ENCODE results near the gene RALGDS.

RALGDS gene

DNA sequence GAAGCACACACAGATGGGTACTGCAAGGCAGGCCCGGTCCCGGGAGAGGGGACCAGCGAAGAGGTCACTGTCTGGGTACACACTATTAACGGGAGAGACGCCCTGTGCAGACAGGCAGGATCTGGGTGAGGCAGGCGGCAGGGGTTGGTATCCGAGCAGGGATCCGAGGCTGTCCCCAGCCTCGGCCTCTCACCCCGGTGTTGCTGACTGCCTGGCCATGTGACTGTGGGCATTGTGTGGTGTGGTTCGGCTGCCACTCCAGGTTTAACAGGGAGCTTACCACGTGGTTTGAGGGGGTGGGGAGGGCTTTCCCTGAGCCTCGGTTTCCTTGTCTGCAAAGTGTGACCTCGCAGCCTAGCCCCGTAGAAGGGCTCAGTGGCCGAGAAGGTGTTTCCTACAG is 11.1 kb upstream of the RALGDS start:
- Histone ChIP-seq H3K4me3 (replicated peaks; ENCODE audit: insufficient read depth, low read length) (no peak overlapping the region), H3K27ac (replicated peaks) (no peak overlapping the region), H3K27me3 (ENCODE audit: insufficient read depth, poor library complexity, severe bottlenecking) (no peaks in the 10 kb centered on the region)
- TF ChIP-seq GABPA (IDR thresholded peaks at IDR 0.05; ENCODE audit: low read depth) (no peak), SPI1 (IDR thresholded peaks at IDR 0.05; ENCODE audit: borderline replicate concordance, low read depth) (no peak), POLR2AphosphoS5 (IDR thresholded peaks at IDR 0.05; ENCODE audit: low read depth) (no peak)
- TF ChIP-seq, protein P1, sequence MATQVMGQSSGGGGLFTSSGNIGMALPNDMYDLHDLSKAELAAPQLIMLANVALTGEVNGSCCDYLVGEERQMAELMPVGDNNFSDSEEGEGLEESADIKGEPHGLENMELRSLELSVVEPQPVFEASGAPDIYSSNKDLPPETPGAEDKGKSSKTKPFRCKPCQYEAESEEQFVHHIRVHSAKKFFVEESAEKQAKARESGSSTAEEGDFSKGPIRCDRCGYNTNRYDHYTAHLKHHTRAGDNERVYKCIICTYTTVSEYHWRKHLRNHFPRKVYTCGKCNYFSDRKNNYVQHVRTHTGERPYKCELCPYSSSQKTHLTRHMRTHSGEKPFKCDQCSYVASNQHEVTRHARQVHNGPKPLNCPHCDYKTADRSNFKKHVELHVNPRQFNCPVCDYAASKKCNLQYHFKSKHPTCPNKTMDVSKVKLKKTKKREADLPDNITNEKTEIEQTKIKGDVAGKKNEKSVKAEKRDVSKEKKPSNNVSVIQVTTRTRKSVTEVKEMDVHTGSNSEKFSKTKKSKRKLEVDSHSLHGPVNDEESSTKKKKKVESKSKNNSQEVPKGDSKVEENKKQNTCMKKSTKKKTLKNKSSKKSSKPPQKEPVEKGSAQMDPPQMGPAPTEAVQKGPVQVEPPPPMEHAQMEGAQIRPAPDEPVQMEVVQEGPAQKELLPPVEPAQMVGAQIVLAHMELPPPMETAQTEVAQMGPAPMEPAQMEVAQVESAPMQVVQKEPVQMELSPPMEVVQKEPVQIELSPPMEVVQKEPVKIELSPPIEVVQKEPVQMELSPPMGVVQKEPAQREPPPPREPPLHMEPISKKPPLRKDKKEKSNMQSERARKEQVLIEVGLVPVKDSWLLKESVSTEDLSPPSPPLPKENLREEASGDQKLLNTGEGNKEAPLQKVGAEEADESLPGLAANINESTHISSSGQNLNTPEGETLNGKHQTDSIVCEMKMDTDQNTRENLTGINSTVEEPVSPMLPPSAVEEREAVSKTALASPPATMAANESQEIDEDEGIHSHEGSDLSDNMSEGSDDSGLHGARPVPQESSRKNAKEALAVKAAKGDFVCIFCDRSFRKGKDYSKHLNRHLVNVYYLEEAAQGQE (IDR thresholded peaks at IDR 0.05; ENCODE audit: insufficient replicate concordance, low read depth): no peak
- TF ChIP-seq, protein P2, sequence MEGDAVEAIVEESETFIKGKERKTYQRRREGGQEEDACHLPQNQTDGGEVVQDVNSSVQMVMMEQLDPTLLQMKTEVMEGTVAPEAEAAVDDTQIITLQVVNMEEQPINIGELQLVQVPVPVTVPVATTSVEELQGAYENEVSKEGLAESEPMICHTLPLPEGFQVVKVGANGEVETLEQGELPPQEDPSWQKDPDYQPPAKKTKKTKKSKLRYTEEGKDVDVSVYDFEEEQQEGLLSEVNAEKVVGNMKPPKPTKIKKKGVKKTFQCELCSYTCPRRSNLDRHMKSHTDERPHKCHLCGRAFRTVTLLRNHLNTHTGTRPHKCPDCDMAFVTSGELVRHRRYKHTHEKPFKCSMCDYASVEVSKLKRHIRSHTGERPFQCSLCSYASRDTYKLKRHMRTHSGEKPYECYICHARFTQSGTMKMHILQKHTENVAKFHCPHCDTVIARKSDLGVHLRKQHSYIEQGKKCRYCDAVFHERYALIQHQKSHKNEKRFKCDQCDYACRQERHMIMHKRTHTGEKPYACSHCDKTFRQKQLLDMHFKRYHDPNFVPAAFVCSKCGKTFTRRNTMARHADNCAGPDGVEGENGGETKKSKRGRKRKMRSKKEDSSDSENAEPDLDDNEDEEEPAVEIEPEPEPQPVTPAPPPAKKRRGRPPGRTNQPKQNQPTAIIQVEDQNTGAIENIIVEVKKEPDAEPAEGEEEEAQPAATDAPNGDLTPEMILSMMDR (IDR thresholded peaks at IDR 0.05; ENCODE audit: insufficient read depth, low read length): no peak
- DNase-seq (ENCODE audit: low read depth in 1 of 2, low spot score in 1 of 2): no peak

DNA sequence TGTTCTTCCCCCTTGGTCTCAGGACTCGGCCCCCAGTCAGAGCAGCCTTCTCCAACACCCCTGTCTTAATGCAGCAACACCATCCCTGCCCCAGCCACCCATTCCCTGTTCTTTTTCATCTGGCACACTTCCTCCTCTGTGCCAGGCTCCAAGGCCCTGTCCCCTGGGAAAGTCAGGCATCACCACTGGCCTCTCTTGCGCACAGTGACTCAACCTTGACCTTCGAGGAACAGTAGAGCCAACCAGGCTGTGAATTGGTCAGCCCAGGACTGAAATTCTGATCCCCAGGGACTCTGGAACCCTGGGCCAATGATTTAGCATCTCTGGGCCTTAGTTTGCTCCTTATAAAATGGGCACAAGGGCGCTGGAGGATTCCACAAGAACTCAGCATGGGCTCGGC is 10.5 kb upstream of the RALGDS start:
- H3K27me3 ChIP-seq (ENCODE audit: insufficient read depth, poor library complexity, severe bottlenecking): no peaks in the 10 kb centered on the region
- no peak overlapping the region for H3K27ac ChIP-seq (replicated peaks)
- no peak overlapping the region for H3K4me3 ChIP-seq (replicated peaks; ENCODE audit: insufficient read depth, low read length)
- DNase-seq (ENCODE audit: low read depth in 1 of 2, low spot score in 1 of 2): no peak
- no peak for TF ChIP-seq SPI1 (IDR thresholded peaks at IDR 0.05; ENCODE audit: borderline replicate concordance, low read depth)

DNA sequence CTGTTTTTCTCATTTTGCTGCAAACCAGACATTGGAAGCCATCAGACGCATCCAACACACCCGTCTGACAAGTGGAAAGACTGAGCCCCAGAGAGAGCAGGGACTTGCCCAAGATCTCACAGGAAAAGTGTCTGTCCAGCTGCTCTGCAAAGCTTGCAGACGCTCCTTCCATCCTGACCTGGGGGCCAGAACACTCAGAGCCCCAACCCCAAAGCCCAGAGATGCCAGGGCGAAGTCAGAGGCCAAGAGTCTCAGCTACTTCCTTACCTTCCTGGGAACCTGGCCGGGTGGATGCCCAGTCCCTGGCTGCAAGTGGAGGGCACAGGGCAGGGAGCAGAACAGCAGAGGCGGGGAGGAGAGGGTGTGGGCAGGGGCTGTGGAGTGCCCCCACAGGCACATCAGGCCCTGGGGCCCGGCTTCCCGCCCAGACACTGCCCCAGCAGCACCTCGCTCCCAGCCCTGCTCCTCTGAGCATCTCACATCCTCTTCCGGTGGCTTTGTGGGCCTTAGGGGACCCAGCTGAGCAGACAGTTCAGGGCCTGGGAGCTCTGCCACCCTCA is 9.7 kb upstream of the RALGDS start:
- no peak for DNase-seq (ENCODE audit: low read depth in 1 of 2, low spot score in 1 of 2)
- TF ChIP-seq GABPA (IDR thresholded peaks at IDR 0.05; ENCODE audit: low read depth): no peak
- TF ChIP-seq SPI1 (IDR thresholded peaks at IDR 0.05; ENCODE audit: borderline replicate concordance, low read depth): no peak
- TF ChIP-seq POLR2AphosphoS5 (IDR thresholded peaks at IDR 0.05; ENCODE audit: low read depth): no peak
- TF ChIP-seq, protein P1 (IDR thresholded peaks at IDR 0.05; ENCODE audit: insufficient replicate concordance, low read depth): no peak
- TF ChIP-seq, protein P2 (IDR thresholded peaks at IDR 0.05; ENCODE audit: insufficient read depth, low read length): no peak
- no peak overlapping the region for H3K4me3 ChIP-seq (replicated peaks; ENCODE audit: insufficient read depth, low read length)

DNA sequence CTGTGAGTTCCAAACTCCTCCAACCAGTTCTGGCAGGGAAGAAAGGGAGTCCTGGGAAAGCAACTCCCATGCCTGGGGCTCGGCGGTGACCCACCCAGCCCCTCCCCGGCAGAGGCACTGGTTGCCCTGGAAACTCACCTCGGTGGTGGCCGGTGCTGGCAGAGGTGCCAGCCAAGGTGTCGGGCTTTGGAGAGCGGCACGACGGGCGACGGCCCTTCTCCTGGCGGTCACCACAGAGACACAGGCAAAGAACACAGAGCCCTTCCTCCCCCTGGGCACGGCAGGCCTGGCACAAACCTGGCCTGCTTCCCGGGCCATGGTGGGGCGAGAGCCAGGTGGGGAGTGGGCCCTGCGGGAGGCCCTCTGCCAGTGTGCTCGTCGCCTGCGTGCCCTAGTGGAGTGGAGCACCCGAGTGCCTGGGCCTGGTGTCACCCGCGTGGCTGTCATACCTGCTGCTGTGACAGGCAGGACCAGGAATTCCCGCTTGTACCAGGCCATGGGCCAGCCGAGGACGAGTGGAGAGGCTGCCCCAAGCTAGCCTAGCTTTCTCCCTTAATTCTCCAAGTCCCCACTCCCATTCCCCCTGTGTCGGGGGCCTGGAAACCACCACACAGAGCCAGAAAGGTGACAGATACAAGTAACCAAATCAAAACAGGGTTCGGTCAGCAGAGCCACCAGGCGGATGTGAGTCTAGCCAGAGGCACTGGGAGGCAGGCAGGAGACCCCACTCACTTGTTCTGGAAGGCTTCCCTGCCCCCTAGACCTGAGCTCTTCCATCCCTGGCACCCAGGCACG is 8.2 kb upstream of the RALGDS start:
- DNase-seq (ENCODE audit: low read depth in 1 of 2, low spot score in 1 of 2): no peak
- TF ChIP-seq, protein P1 (IDR thresholded peaks at IDR 0.05; ENCODE audit: insufficient replicate concordance, low read depth): no peak
- TF ChIP-seq POLR2AphosphoS5 (IDR thresholded peaks at IDR 0.05; ENCODE audit: low read depth) (no peak), GABPA (IDR thresholded peaks at IDR 0.05; ENCODE audit: low read depth) (no peak), SPI1 (IDR thresholded peaks at IDR 0.05; ENCODE audit: borderline replicate concordance, low read depth) (no peak)
- TF ChIP-seq, protein P2 (IDR thresholded peaks at IDR 0.05; ENCODE audit: insufficient read depth, low read length): no peak
- Histone ChIP-seq H3K27ac (replicated peaks) (no peak overlapping the region), H3K4me3 (replicated peaks; ENCODE audit: insufficient read depth, low read length) (no peak overlapping the region), H3K27me3 (ENCODE audit: insufficient read depth, poor library complexity, severe bottlenecking) (no peaks in the 10 kb centered on the region)

More for the DNA sequence above, 9.7 kb upstream of the RALGDS start:
- Histone ChIP-seq H3K27ac (replicated peaks) (no peak overlapping the region), H3K27me3 (ENCODE audit: insufficient read depth, poor library complexity, severe bottlenecking) (no peaks in the 10 kb centered on the region)
